WTC11 (cell line): ENCODE results near the gene QSOX2. TPM values are rescaled to one million over a fixed set of nuclear protein-coding genes. Genes with fewer than 3 reads are reported as not detected.

Experiments used
- ATAC-seq: fragments of 200-7000 bp; cut with Tn5 transposase; 2 replicates; pipeline ENCODE4 v1.10.0; 2021; ENCODE audit warnings: mild to moderate bottlenecking, moderate library complexity
- CTCF ChIA-PET: fragments of 300-600 bp; sonication (Branson Sonifier 250); formaldehyde crosslinking; loops from one replicate; lab custom pipeline; 2021; ENCODE audit warnings: antibody characterized with exemption; lab: Charles Lee
- POLR2A ChIA-PET: fragments of 350-600 bp; sonication (Branson Sonifier 250); formaldehyde crosslinking; loops from one replicate; lab custom pipeline; 2021; ENCODE audit warnings: antibody characterized with exemption; lab: Charles Lee
- DNase-seq: peaks from one replicate; pipeline ENCODE4 v3.0.0; 2021; ENCODE audit warnings: low spot score
- H3K27ac Mint-ChIP-seq: 2 replicates; pipeline ENCODE4 v1.8.0; 2021; ENCODE audit warnings: mixed read lengths
- H3K27me3 Mint-ChIP-seq: 2 replicates; pipeline ENCODE4 v1.8.0; 2021; ENCODE audit warnings: low read depth, mild to moderate bottlenecking, moderate library complexity, mixed read lengths
- H3K36me3 Mint-ChIP-seq: 2 replicates; pipeline ENCODE4 v1.8.0; 2021; ENCODE audit warnings: mixed read lengths
- H3K4me1 Mint-ChIP-seq: 2 replicates; pipeline ENCODE4 v1.8.0; 2022; ENCODE audit warnings: mixed read lengths
- H3K4me3 Mint-ChIP-seq: 2 replicates; pipeline ENCODE4 v1.8.0; 2021; ENCODE audit warnings: mild to moderate bottlenecking, moderate library complexity, mixed read lengths
- H3K9me3 Mint-ChIP-seq: 2 replicates; pipeline ENCODE4 v1.8.0; 2021; ENCODE audit warnings: mixed read lengths
- ATF1 ChIP-seq: sonication (generic); formaldehyde crosslinking; IDR thresholded peaks from 2 replicates; pipeline ENCODE4 v1.8.1; 2023; ENCODE audit warnings: mild to moderate bottlenecking, moderate library complexity, missing genetic modification reagents
- ATF2 ChIP-seq: sonication (generic); formaldehyde crosslinking; IDR thresholded peaks from 2 replicates; pipeline ENCODE4 v1.8.1; 2022; ENCODE audit warnings: low read depth, missing genetic modification reagents, borderline replicate concordance
- CDX4 ChIP-seq: fragments of 250-450 bp; sonication (Bioruptor Pico); IDR thresholded peaks from 2 replicates; pipeline ENCODE4 v1.9.0; 2021; ENCODE audit warnings: moderate library complexity, mild to moderate bottlenecking, inconsistent platforms, borderline replicate concordance
- E2F4 ChIP-seq: sonication (generic); formaldehyde crosslinking; IDR thresholded peaks from 2 replicates; pipeline ENCODE4 v1.8.1; 2022; ENCODE audit warnings: low read depth, mild to moderate bottlenecking, moderate library complexity, missing genetic modification reagents, borderline replicate concordance
- FOXK1 ChIP-seq: sonication (generic); formaldehyde crosslinking; IDR thresholded peaks from 2 replicates; pipeline ENCODE4 v1.8.0; 2022; ENCODE audit warnings: mild to moderate bottlenecking, moderate library complexity, missing genetic modification reagents
- GRHL2 ChIP-seq: fragments of 250-450 bp; sonication (Bioruptor Pico); IDR thresholded peaks from 2 replicates; pipeline ENCODE4 v1.8.0; 2022; ENCODE audit warnings: mild to moderate bottlenecking, moderate library complexity; ENCODE audit not compliant: insufficient replicate concordance, severe bottlenecking
- HMGA2 ChIP-seq: fragments of 250-450 bp; sonication (Bioruptor Pico); IDR thresholded peaks from 2 replicates; pipeline ENCODE4 v1.4.0; 2021; ENCODE audit warnings: mild to moderate bottlenecking, moderate library complexity
- NFYB ChIP-seq: sonication (generic); formaldehyde crosslinking; conservative IDR thresholded peaks from 2 replicates; pipeline ENCODE4 v1.8.0; 2022; ENCODE audit warnings: low read depth, missing genetic modification reagents
- PRRX2 ChIP-seq: fragments of 250-450 bp; sonication (Bioruptor Pico); IDR thresholded peaks from 2 replicates; pipeline ENCODE4 v1.8.0; 2021; ENCODE audit warnings: mild to moderate bottlenecking
- RORB ChIP-seq: fragments of 250-450 bp; sonication (Bioruptor Pico); IDR thresholded peaks from 2 replicates; pipeline ENCODE4 v1.9.0; 2021; ENCODE audit warnings: mild to moderate bottlenecking
- ZBTB21 ChIP-seq: sonication (generic); formaldehyde crosslinking; IDR thresholded peaks from 2 replicates; pipeline ENCODE4 v1.8.1; 2023; ENCODE audit warnings: mild to moderate bottlenecking, missing genetic modification reagents, borderline replicate concordance
- ZNF138 ChIP-seq: sonication (generic); formaldehyde crosslinking; conservative IDR thresholded peaks from 2 replicates; pipeline ENCODE4 v1.8.1; 2022; ENCODE audit warnings: mild to moderate bottlenecking, moderate library complexity, missing genetic modification reagents
- ZNF232 ChIP-seq: sonication (generic); formaldehyde crosslinking; IDR thresholded peaks from 2 replicates; pipeline ENCODE4 v1.8.0; 2022; ENCODE audit warnings: mild to moderate bottlenecking, missing genetic modification reagents
- ZNF416 ChIP-seq: fragments of 250-450 bp; sonication (Bioruptor Pico); IDR thresholded peaks from 2 replicates; pipeline ENCODE4 v1.9.0; 2021; ENCODE audit warnings: mild to moderate bottlenecking, inconsistent platforms
- ZNF423 ChIP-seq: fragments of 250-450 bp; sonication (Bioruptor Pico); IDR thresholded peaks from 2 replicates; pipeline ENCODE4 v2.1.2; 2022; ENCODE audit warnings: mild to moderate bottlenecking, moderate library complexity
- ZNF671 ChIP-seq: fragments of 250-450 bp; sonication (Bioruptor Pico); IDR thresholded peaks from 2 replicates; pipeline ENCODE4 v1.8.0; 2021; ENCODE audit warnings: mild to moderate bottlenecking
- total RNA-seq: library from RNA; stranded (reverse); gene quantifications from 3 replicates; pipeline ENCODE4 v1.2.3, GENCODE V29; 2021
- TF ChIP-seq, protein P1 (sequence below): sonication (generic); formaldehyde crosslinking; IDR thresholded peaks from 2 replicates; pipeline ENCODE4 v1.8.0; 2023; ENCODE audit warnings: missing genetic modification reagents
- TF ChIP-seq, protein P2 (sequence below): sonication (generic); formaldehyde crosslinking; IDR thresholded peaks from 2 replicates; pipeline ENCODE4 v1.8.1; 2023; ENCODE audit warnings: mild to moderate bottlenecking, missing genetic modification reagents, borderline replicate concordance
- TF ChIP-seq, protein P3 (sequence below): sonication (generic); formaldehyde crosslinking; IDR thresholded peaks from 2 replicates; pipeline ENCODE4 v1.8.1; 2023; ENCODE audit warnings: mild to moderate bottlenecking, missing genetic modification reagents

QSOX2 gene
- total RNA-seq, 1 experiment from 2014 or later = 33.2 TPM

GRCh38 chr9:136240941-136241340 lies 4.7 kb downstream of the QSOX2 start:
- H3K27me3 Mint-ChIP-seq = peaks cover under 1% of the 10 kb centered on the region
- CTCF ChIA-PET = no interaction called here
- POLR2A ChIA-PET = no interaction called here
- H3K36me3 Mint-ChIP-seq = no peaks in the 10 kb centered on the region
- peak overlapping the region; percentile 13; the same call in 1 of the 2 replicates for H3K27ac Mint-ChIP-seq
- H3K9me3 Mint-ChIP-seq = no peaks in the 10 kb centered on the region
- H3K4me1 Mint-ChIP-seq = peaks cover 25% of the 10 kb centered on the region
- TF ChIP-seq ATF1 (no peak), ZNF423 (CRISPR knock-in tag) (no peak), ZNF416 (CRISPR knock-in tag) (no peak), ZNF232 (CRISPR knock-in tag) (no peak), CDX4 (CRISPR knock-in tag) (no peak), ZNF671 (CRISPR knock-in tag) (no peak), PRRX2 (no peak), RORB (no peak), FOXK1 (no peak), ATF2 (CRISPR knock-in tag) (no peak), GRHL2 (no peak), NFYB (CRISPR knock-in tag) (no peak), ZBTB21 (CRISPR knock-in tag) (no peak), HMGA2 (CRISPR knock-in tag) (no peak), ZNF138 (CRISPR knock-in tag) (no peak), E2F4 (CRISPR knock-in tag) (no peak)
- TF ChIP-seq, protein P1, sequence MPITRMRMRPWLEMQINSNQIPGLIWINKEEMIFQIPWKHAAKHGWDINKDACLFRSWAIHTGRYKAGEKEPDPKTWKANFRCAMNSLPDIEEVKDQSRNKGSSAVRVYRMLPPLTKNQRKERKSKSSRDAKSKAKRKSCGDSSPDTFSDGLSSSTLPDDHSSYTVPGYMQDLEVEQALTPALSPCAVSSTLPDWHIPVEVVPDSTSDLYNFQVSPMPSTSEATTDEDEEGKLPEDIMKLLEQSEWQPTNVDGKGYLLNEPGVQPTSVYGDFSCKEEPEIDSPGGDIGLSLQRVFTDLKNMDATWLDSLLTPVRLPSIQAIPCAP = no peak
- TF ChIP-seq, protein P2, sequence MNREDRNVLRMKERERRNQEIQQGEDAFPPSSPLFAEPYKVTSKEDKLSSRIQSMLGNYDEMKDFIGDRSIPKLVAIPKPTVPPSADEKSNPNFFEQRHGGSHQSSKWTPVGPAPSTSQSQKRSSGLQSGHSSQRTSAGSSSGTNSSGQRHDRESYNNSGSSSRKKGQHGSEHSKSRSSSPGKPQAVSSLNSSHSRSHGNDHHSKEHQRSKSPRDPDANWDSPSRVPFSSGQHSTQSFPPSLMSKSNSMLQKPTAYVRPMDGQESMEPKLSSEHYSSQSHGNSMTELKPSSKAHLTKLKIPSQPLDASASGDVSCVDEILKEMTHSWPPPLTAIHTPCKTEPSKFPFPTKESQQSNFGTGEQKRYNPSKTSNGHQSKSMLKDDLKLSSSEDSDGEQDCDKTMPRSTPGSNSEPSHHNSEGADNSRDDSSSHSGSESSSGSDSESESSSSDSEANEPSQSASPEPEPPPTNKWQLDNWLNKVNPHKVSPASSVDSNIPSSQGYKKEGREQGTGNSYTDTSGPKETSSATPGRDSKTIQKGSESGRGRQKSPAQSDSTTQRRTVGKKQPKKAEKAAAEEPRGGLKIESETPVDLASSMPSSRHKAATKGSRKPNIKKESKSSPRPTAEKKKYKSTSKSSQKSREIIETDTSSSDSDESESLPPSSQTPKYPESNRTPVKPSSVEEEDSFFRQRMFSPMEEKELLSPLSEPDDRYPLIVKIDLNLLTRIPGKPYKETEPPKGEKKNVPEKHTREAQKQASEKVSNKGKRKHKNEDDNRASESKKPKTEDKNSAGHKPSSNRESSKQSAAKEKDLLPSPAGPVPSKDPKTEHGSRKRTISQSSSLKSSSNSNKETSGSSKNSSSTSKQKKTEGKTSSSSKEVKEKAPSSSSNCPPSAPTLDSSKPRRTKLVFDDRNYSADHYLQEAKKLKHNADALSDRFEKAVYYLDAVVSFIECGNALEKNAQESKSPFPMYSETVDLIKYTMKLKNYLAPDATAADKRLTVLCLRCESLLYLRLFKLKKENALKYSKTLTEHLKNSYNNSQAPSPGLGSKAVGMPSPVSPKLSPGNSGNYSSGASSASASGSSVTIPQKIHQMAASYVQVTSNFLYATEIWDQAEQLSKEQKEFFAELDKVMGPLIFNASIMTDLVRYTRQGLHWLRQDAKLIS (CRISPR knock-in tag) = no peak
- TF ChIP-seq, protein P3, sequence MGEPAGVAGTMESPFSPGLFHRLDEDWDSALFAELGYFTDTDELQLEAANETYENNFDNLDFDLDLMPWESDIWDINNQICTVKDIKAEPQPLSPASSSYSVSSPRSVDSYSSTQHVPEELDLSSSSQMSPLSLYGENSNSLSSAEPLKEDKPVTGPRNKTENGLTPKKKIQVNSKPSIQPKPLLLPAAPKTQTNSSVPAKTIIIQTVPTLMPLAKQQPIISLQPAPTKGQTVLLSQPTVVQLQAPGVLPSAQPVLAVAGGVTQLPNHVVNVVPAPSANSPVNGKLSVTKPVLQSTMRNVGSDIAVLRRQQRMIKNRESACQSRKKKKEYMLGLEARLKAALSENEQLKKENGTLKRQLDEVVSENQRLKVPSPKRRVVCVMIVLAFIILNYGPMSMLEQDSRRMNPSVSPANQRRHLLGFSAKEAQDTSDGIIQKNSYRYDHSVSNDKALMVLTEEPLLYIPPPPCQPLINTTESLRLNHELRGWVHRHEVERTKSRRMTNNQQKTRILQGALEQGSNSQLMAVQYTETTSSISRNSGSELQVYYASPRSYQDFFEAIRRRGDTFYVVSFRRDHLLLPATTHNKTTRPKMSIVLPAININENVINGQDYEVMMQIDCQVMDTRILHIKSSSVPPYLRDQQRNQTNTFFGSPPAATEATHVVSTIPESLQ = no peak
- ATAC-seq = no peak
- no peak overlapping the region for H3K4me3 Mint-ChIP-seq
- no peak for DNase-seq
